Upper lobe of right lung (tissue), 1 donor: ENCODE measurements around the gene ANKRD44. TPM values are rescaled to one million over a fixed set of nuclear protein-coding genes. Genes with fewer than 3 reads are reported as not detected.
A peak's percentile ranks its signal among the peaks of the same experiment; 100 is the strongest.

Experiments
- ATAC-seq: fragments of 200-7000 bp; cut with Tn5 transposase; one replicate; pipeline ENCODE4 v1.9.1; 2020; ENCODE audit warnings: mild to moderate bottlenecking, moderate library complexity
- DNase-seq: peaks from one replicate; pipeline ENCODE4 v3.0.0-alpha.2; 2020
- H3K27ac ChIP-seq: fragments of 200-600 bp; one replicate; pipeline ENCODE4 v1.8.0; 2022
- H3K27me3 ChIP-seq: fragments of 200-600 bp; one replicate; pipeline ENCODE4 v1.8.0; 2022; ENCODE audit warnings: mild to moderate bottlenecking
- H3K36me3 ChIP-seq: fragments of 200-600 bp; one replicate; pipeline ENCODE4 v1.8.0; 2022
- H3K4me1 ChIP-seq: fragments of 200-600 bp; one replicate; pipeline ENCODE4 v1.8.0; 2022
- H3K4me3 ChIP-seq: fragments of 200-600 bp; one replicate; pipeline ENCODE4 v1.8.0; 2022; ENCODE audit warnings: mild to moderate bottlenecking
- H3K9me3 ChIP-seq: fragments of 200-600 bp; one replicate; pipeline ENCODE4 v1.8.0; 2022
- intact Hi-C: fragments of 100-400 bp; cut with DNase I; formaldehyde crosslinking; loops from one replicate; pipeline ENCODE4 v1.11.0; 2022
- total RNA-seq: library from RNA; stranded (reverse); fragmentation: NEBNext Ultra II Directional; extraction: Animal tissue kit (Norgen Biotek cat#: 25700); gene quantifications from one replicate; pipeline ENCODE4 v1.2.1, GENCODE V29; 2021
- TF ChIP-seq, protein P1 (sequence below): fragments of 200-600 bp; IDR thresholded peaks from one replicate; pipeline ENCODE4 v1.8.0; 2022; ENCODE audit warnings: antibody characterized with exemption
- donor health status: DM: no; HTN: yes; CAD: no; lungs with severe emphysema.

ANKRD44 gene
- total RNA-seq, 1 donor from 2014 or later: 51.4 TPM

DNA sequence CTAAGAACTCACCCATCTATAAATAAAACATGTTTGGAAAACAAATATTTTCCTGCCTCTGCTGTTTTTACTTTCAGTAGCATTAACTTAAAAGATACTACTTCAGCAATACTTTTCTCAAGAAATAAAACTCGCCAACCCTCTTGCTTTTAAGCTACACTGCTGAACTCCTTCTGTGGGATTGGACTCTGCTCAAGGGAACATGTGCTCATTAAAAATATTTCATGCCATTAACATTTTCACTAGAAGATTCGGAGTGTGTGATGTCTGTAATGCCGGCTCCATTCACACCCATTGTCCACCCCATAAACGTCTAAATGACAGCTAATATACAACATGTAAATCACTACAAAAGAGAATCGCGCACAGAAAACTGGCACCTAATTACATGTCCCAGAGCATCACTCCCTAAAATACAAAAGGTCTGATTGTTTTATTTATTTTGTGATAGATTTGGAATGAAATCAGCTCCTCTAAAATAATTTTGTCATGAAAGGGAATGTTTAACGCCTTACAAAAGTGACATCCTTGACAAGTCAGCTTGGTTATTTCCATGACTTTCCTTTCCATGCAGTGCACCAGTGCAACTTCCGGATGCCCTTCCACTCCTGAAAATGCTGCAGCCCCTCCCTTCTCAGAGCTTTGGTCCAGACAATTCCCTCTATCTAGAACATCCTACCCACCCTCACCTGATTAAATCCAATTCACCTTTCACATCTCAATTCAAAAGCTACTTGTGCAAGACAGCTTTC is 73.1 kb downstream of the ANKRD44 start:
- no peak overlapping the region for H3K4me3 ChIP-seq
- H3K27me3 ChIP-seq: no peaks in the 10 kb centered on the region
- TF ChIP-seq, protein P1, sequence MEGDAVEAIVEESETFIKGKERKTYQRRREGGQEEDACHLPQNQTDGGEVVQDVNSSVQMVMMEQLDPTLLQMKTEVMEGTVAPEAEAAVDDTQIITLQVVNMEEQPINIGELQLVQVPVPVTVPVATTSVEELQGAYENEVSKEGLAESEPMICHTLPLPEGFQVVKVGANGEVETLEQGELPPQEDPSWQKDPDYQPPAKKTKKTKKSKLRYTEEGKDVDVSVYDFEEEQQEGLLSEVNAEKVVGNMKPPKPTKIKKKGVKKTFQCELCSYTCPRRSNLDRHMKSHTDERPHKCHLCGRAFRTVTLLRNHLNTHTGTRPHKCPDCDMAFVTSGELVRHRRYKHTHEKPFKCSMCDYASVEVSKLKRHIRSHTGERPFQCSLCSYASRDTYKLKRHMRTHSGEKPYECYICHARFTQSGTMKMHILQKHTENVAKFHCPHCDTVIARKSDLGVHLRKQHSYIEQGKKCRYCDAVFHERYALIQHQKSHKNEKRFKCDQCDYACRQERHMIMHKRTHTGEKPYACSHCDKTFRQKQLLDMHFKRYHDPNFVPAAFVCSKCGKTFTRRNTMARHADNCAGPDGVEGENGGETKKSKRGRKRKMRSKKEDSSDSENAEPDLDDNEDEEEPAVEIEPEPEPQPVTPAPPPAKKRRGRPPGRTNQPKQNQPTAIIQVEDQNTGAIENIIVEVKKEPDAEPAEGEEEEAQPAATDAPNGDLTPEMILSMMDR: no peak
- no peaks in the 10 kb centered on the region for H3K36me3 ChIP-seq
- no peaks in the 10 kb centered on the region for H3K9me3 ChIP-seq
- H3K27ac ChIP-seq: peak overlapping the region; percentile 14
- H3K4me1 ChIP-seq: peaks cover 59% of the 10 kb centered on the region
- DNase-seq: no peak
- intact Hi-C loops: no loop called here
- no peak for ATAC-seq

DNA sequence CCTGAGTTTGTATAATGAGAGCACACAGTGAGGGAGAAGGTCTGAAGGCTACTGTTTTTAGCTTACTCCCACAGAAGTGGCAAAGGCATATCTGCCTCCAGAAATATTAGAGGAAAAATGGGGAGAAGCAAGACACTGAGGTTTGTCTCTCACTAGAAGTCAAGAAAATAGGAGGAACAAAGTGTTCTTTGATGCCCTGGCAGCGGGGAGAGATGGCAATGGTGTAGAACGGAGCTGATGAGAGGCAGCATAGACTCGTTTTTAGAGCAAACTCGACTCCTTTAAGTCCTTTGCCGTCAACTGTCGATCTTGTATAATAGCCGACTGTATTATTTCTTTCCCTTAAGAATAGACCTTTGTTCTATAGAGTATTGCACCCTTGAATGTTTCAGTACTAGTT is 73.8 kb downstream of the ANKRD44 start:
- H3K27ac ChIP-seq: no peak overlapping the region

DNA sequence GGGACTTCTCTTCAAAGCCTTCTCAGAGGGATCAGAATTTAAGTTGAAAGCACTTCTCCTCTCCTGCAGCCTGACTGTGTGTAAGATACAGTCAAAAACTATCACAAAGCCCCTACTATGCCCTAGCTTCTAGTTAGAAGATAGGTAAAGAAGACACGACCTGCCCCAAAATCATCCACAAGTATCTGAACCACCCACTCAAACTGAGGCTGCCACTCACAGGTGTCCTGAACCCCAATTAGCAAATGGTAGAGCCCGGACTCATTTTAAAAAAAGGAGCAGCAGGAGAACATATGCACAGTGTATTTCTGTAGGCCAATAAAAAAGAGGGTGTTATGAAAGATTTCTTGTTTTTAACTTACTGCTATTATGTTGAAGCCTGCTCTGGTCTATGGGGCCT is 74.4 kb downstream of the ANKRD44 start:
- TF ChIP-seq, protein P1: no peak
- Histone ChIP-seq H3K27ac (no peak overlapping the region), H3K27me3 (no peaks in the 10 kb centered on the region), H3K4me1 (peaks cover 54% of the 10 kb centered on the region), H3K36me3 (no peaks in the 10 kb centered on the region), H3K4me3 (no peak overlapping the region), H3K9me3 (no peaks in the 10 kb centered on the region)
- DNase-seq (no peak), ATAC-seq (no peak)
- intact Hi-C loops: no loop called here

More for the DNA sequence above, 73.8 kb downstream of the ANKRD44 start:
- Histone ChIP-seq H3K36me3 (no peaks in the 10 kb centered on the region), H3K9me3 (no peaks in the 10 kb centered on the region), H3K4me1 (peaks cover 59% of the 10 kb centered on the region), H3K27me3 (no peaks in the 10 kb centered on the region), H3K4me3 (no peak overlapping the region)
- intact Hi-C loops: no loop called here
- ATAC-seq (no peak), DNase-seq (no peak)
- TF ChIP-seq, protein P1: no peak

DNA sequence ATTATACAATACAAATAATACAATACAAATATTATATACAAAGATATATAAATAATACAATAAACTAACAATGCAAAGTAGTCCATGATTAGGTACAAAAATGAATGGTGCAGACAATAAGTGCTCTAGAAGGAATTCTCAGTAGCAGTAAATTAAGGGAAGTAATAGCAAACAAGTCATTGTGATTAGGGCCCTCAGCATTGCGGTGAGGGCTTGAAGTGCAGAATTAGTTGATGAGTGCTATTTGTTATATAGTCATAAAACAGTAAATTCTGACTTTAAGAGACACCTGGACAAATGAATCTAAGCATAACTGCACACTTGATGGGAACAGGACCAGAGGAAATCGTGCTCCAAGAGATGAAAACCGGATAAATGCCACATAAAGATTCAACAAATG is 74.9 kb downstream of the ANKRD44 start:
- DNase-seq (no peak), ATAC-seq (no peak)
- Histone ChIP-seq H3K27ac (no peak overlapping the region), H3K4me3 (no peak overlapping the region), H3K9me3 (no peaks in the 10 kb centered on the region), H3K36me3 (no peaks in the 10 kb centered on the region), H3K27me3 (no peaks in the 10 kb centered on the region), H3K4me1 (peaks cover 50% of the 10 kb centered on the region)
- TF ChIP-seq, protein P1: no peak
- intact Hi-C loops: no loop called here

DNA sequence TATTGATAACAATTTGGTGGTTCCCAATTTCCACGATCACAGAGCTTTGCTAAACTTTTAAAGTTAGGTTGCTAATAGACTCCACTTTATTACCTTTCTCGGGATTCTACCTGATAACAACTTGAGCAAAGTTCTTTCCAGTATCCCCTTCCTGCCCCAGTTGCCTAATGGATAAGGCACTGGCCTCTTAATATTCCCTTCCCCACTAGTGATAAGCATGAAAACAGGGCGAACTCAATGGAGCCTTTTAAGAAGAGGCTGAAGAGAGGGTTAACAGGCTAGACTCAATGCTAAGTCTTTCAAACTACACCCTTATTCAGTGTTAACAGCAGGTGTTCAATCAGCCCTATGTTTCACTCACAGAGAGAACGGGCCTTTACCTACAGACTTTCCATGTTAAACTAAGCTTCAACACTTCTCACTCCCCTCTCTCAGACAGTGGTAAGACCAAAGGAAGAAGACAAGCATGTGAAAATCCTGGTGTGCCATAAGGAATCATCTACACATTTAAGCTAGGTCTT is 75.8 kb downstream of the ANKRD44 start:
- H3K4me3 ChIP-seq: no peak overlapping the region
- no peaks in the 10 kb centered on the region for H3K9me3 ChIP-seq
- peaks cover 46% of the 10 kb centered on the region for H3K4me1 ChIP-seq
- DNase-seq (no peak), ATAC-seq (no peak)
- no peak overlapping the region for H3K27ac ChIP-seq
- no peaks in the 10 kb centered on the region for H3K27me3 ChIP-seq
- intact Hi-C loops: no loop called here
- TF ChIP-seq, protein P1: no peak
- H3K36me3 ChIP-seq: no peaks in the 10 kb centered on the region
